NCI-H748 (cell line): ENCODE measurements around the gene TPRG1.
A peak's percentile ranks its signal among the peaks of the same experiment; 100 is the strongest.
"Not testable (repeated sequence)": the region's sequence is repeated elsewhere in the genome, so short reads cannot be mapped to it uniquely, and the experiment has no call there.

Source experiments
- DNase-seq: peaks from one replicate; lab custom pipeline; 2025; ENCODE audit not compliant: unreplicated experiment; lab: John Stamatoyannopoulos, UW

Gene TPRG1

GRCh38 chr3:189307963-189308362, 136.2 kb downstream of the TPRG1 start:
- DNase-seq, result no peak

- DNase-seq, result no peak
Measured at GRCh38 chr3:189308608-189309007, 136.8 kb downstream of the TPRG1 start.

GRCh38 chr3:189309400-189309975, 137.7 kb downstream of the TPRG1 start:
- DNase-seq, result no peak

GRCh38 chr3:189311521-189311920, 139.8 kb downstream of the TPRG1 start:
- DNase-seq, result no peak

GRCh38 chr3:189312866-189313265, 141.1 kb downstream of the TPRG1 start:
- DNase-seq, result no peak

- DNase-seq, result peak; percentile 22
Measured at GRCh38 chr3:189316296-189317019, 144.7 kb downstream of the TPRG1 start.

GRCh38 chr3:189317911-189318310, 146.1 kb downstream of the TPRG1 start:
- no peak for DNase-seq

- no peak for DNase-seq
Measured at GRCh38 chr3:189320511-189320910, 148.7 kb downstream of the TPRG1 start.

- no peak for DNase-seq
Measured at GRCh38 chr3:189322339-189322738, 150.6 kb downstream of the TPRG1 start.

- peak; percentile 90 for DNase-seq
Measured at GRCh38 chr3:189324538-189325138, 152.9 kb downstream of the TPRG1 start.

- DNase-seq, result no peak
Measured at GRCh38 chr3:189325454-189325853, 153.7 kb downstream of the TPRG1 start.

GRCh38 chr3:189329630-189330029, 157.9 kb downstream of the TPRG1 start:
- not testable (repeated sequence) for DNase-seq

- DNase-seq, result no peak
Measured at GRCh38 chr3:189330066-189330465, 158.3 kb downstream of the TPRG1 start.

- no peak for DNase-seq
Measured at GRCh38 chr3:189331002-189331418, 159.2 kb downstream of the TPRG1 start.

GRCh38 chr3:189334064-189334920, 162.5 kb downstream of the TPRG1 start:
- DNase-seq, result peak; percentile 56

GRCh38 chr3:189337673-189338091, 165.9 kb downstream of the TPRG1 start:
- no peak for DNase-seq

GRCh38 chr3:189338366-189338765, 166.6 kb downstream of the TPRG1 start:
- DNase-seq, result no peak

GRCh38 chr3:189339996-189340395, 168.2 kb downstream of the TPRG1 start:
- DNase-seq, result no peak

- peak; percentile 40 for DNase-seq
Measured at GRCh38 chr3:189340680-189341460, 169.1 kb downstream of the TPRG1 start.

GRCh38 chr3:189342811-189343210, 171.0 kb downstream of the TPRG1 start:
- DNase-seq, result no peak

- DNase-seq, result peak; percentile 69
Measured at GRCh38 chr3:189344996-189345395, 173.2 kb downstream of the TPRG1 start.
